Esophagus muscularis mucosa (tissue), 4 donors: Measurements from ENCODE around the gene GLI3. TPM values are rescaled to one million over a fixed set of nuclear protein-coding genes. Genes with fewer than 3 reads are reported as not detected.

ENCODE experiments used
- DNase-seq: peaks from one replicate; pipeline ENCODE4 v3.0.0-alpha.2; 2017; ENCODE audit errors: extremely low spot score
- H3K27ac ChIP-seq, 4 donors: fragments of 200-600 bp; sonication (generic); replicated peaks in 1 of 4; 1 replicate in 3 of 4; 2 replicates in 1 of 4; pipeline ENCODE4 v1.5.1; 2016 to 2019; ENCODE audit warnings: mild to moderate bottlenecking in 1 of 4
- H3K27me3 ChIP-seq, 4 donors: fragments of 200-600 bp; sonication (generic); one replicate each; pipeline versions ENCODE4 v1.5.1 to v1.6.0; 2016 to 2019
- H3K36me3 ChIP-seq, 4 donors: fragments of 200-600 bp; sonication (generic); one replicate each; pipeline ENCODE4 v1.5.1; 2016 to 2019
- H3K4me1 ChIP-seq, 4 donors: fragments of 200-600 bp; sonication (generic); one replicate each; pipeline ENCODE4 v1.5.1; 2016 to 2019
- H3K4me3 ChIP-seq, 4 donors: fragments of 200-600 bp; sonication (generic); 1 replicate in 2 of 4; 2 replicates in 2 of 4; pipeline ENCODE4 v1.5.1; 2016 to 2019; ENCODE audit warnings: mild to moderate bottlenecking in 4 of 4, moderate library complexity in 1 of 4
- H3K9me3 ChIP-seq, 4 donors: fragments of 200-600 bp; sonication (generic); 1 replicate in 3 of 4; 2 replicates in 1 of 4; pipeline ENCODE4 v1.5.1; 2016 to 2019
- EP300 ChIP-seq: sonication (generic); formaldehyde crosslinking; IDR thresholded peaks from one replicate; pipeline ENCODE4 v1.6.1; 2017; ENCODE audit warnings: antibody characterized with exemption
- POLR2A ChIP-seq: fragments of 450-650 bp; IDR thresholded peaks from one replicate; pipeline ENCODE4 v1.6.1; 2017; ENCODE audit warnings: antibody characterized with exemption, moderate library complexity, mild to moderate bottlenecking, low read depth
- POLR2AphosphoS5 ChIP-seq, 2 donors: sonication (generic); formaldehyde crosslinking; IDR thresholded peaks; one replicate each; pipeline ENCODE4 v1.6.1; 2017; ENCODE audit warnings: antibody characterized with exemption in 2 of 2
- WGBS: methylation state at CpG from one replicate; pipeline ENCODE4 v1.1.5; 2018; 5-methylcytosine and 5-hydroxymethylcytosine counted together
- intact Hi-C: fragments of 100-400 bp; cut with DNase I; formaldehyde crosslinking; loops from one replicate; pipeline ENCODE4 v1.15.1; 2023
- total RNA-seq, 4 donors: library from RNA; depleted of rRNA; stranded (reverse); fragments of >200 nt; gene quantifications; one replicate each; pipeline versions ENCODE4 v1.1.0 to v1.2.1, GENCODE V29; 2016
- TF ChIP-seq, protein P1 (sequence below), 3 experiments: fragments of 200-600 bp in 2 of 3; fragments of 450-650 bp in 1 of 3; sonication (generic) in 2 of 3; IDR thresholded peaks; one replicate each; pipeline ENCODE4 v1.5.1; 2017 to 2019; ENCODE audit warnings: antibody characterized with exemption in 3 of 3, mild to moderate bottlenecking in 2 of 3, moderate library complexity in 1 of 3

Gene GLI3
- total RNA-seq, 4 donors from 2014 or later = 11.7 to 17.8 (median 13.3) TPM

DNA sequence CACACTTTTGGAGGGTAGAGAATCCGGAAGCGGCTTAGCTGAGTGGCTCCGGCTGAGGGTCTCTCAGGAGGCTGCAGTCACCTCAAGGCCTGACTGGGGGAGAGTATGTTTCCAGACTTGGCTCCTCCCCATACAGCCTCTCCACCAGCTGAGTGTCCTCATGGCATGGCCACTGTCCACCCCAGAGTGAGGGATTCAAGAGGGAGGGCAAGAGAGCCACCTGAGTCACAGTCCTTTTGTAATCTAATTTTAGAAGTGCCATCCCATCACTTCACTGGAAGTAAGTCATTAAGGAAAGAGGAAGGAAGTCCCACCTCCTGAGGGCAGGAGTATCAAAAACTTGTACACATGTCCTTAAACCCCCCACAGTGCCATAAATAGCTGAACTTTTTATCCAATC lies 134.0 kb downstream of the GLI3 start:
- Histone ChIP-seq H3K9me3 (no peaks in the 10 kb centered on the region), H3K4me3 (no peak overlapping the region), H3K27ac (peak overlapping the region in 2 of 4 donors; percentile 2 to 32), H3K27me3 (no peaks in the 10 kb centered on the region), H3K4me1 (peaks cover 26 to 58% (median 36%) of the 10 kb centered on the region in 4 donors), H3K36me3 (peaks cover 0 to 9% (median 0%) of the 10 kb centered on the region in 4 donors)
- no peak for DNase-seq
- 100% methylated on average over 3 of the region's 3 CpGs for WGBS
- TF ChIP-seq, protein P1, sequence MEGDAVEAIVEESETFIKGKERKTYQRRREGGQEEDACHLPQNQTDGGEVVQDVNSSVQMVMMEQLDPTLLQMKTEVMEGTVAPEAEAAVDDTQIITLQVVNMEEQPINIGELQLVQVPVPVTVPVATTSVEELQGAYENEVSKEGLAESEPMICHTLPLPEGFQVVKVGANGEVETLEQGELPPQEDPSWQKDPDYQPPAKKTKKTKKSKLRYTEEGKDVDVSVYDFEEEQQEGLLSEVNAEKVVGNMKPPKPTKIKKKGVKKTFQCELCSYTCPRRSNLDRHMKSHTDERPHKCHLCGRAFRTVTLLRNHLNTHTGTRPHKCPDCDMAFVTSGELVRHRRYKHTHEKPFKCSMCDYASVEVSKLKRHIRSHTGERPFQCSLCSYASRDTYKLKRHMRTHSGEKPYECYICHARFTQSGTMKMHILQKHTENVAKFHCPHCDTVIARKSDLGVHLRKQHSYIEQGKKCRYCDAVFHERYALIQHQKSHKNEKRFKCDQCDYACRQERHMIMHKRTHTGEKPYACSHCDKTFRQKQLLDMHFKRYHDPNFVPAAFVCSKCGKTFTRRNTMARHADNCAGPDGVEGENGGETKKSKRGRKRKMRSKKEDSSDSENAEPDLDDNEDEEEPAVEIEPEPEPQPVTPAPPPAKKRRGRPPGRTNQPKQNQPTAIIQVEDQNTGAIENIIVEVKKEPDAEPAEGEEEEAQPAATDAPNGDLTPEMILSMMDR (IDR thresholded peaks at IDR 0.05) = no peak
- TF ChIP-seq POLR2A (no peak), EP300 (no peak), POLR2AphosphoS5 (IDR thresholded peaks at IDR 0.05) (no peak)
- intact Hi-C loops = loop anchor here (10.0 kb wide), 1 partner anchor 112 kb away; no protein-coding TSS in a partner anchor

DNA sequence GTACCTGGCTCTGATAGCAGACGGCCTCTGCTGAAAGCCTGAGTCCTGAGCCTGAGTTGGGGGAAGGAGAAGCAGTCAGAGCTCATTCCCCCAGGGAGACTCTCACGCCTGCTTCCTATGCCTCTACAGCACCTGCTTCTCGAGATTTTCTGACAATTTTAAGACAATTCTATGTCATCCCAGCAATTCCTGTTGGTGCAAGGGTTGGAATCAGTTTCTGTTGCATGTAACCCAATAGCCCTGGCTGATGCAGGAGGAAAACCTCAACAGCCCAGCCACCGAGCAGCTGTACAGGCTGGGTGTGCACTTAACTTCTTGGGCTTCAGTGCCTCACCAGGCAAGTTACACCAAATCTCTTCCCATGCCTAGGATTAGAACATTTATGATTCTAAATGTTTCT lies 134.7 kb downstream of the GLI3 start:
- no peak for DNase-seq
- intact Hi-C loops = loop anchor here (10.0 kb wide), 1 partner anchor 112 kb away; no protein-coding TSS in a partner anchor
- Histone ChIP-seq H3K4me1 (peaks cover 23 to 58% (median 35%) of the 10 kb centered on the region in 4 donors), H3K27me3 (no peaks in the 10 kb centered on the region), H3K4me3 (no peak overlapping the region), H3K36me3 (peaks cover 0 to 9% (median 0%) of the 10 kb centered on the region in 4 donors), H3K27ac (no peak overlapping the region), H3K9me3 (no peaks in the 10 kb centered on the region)
- TF ChIP-seq POLR2A = no peak
- TF ChIP-seq EP300 = no peak
- no peak for TF ChIP-seq POLR2AphosphoS5 (IDR thresholded peaks at IDR 0.05)
- TF ChIP-seq, protein P1 (IDR thresholded peaks at IDR 0.05) = no peak
- 78% methylated on average over 4 of the region's 4 CpGs for WGBS

DNA sequence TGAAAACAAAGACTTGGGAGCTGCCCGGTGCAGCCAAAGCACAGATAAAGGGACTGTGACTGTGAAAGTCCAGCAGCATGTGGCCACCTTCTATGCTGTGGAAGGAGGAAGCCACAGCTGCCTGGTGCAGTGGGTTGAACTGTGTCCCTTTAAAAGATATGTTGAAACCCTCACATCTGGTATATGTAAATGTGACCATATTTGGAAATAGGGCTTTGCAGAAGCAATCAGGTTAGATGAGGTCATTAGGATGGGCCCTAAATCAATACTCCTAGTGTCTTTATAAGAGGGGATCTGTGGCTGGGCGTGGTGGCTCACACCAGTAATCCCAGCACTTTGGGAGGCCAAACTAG lies 136.9 kb downstream of the GLI3 start:
- WGBS = 100% methylated on average over 2 of the region's 2 CpGs
- H3K27me3 ChIP-seq = no peaks in the 10 kb centered on the region
- peaks cover 0 to 9% (median 0%) of the 10 kb centered on the region in 4 donors for H3K36me3 ChIP-seq
- intact Hi-C loops = loop anchor here (10.0 kb wide), 1 partner anchor 115 kb away; no protein-coding TSS in a partner anchor
- no peak overlapping the region for H3K27ac ChIP-seq
- H3K4me1 ChIP-seq = peaks cover 23 to 58% (median 31%) of the 10 kb centered on the region in 4 donors
- no peaks in the 10 kb centered on the region for H3K9me3 ChIP-seq
- TF ChIP-seq, protein P1 (IDR thresholded peaks at IDR 0.05) = no peak
- no peak for DNase-seq
- no peak overlapping the region for H3K4me3 ChIP-seq

DNA sequence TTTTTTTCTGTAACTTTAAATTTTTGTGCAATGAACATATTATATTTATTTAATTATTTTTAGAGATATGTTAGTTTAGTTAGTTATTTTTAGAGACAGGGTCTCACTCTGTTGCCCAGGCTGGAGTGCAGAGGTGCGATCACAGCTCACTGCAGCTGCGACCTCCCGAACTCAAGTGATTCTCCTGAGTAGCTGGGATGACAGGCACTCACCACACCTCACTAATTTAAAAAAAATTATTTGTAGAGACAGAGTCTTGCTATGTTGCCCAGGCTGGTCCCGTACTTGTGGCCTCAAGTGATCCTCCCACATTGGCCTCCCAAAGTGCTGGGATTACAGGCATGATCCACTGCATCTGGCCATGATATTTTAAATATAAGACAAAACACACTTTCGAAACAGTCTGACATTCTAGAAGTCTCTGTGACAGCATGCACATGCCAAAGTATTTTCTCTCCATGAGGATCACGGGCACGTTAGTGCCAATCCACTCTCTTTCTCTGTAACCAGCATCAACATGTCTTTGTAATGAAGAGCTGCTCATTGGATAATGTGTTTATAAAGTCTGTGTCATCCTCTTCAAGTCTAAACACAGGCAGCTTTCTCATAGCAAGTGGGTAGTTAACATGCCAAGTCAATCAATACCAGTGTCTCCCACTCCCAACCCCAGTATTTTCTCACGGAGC lies 137.4 kb downstream of the GLI3 start:
- Histone ChIP-seq H3K36me3 (peaks cover 0 to 13% (median 0%) of the 10 kb centered on the region in 4 donors), H3K9me3 (no peaks in the 10 kb centered on the region), H3K27me3 (no peaks in the 10 kb centered on the region), H3K4me3 (no peak overlapping the region), H3K4me1 (peaks cover 23 to 55% (median 27%) of the 10 kb centered on the region in 4 donors), H3K27ac (no peak overlapping the region)
- DNase-seq = no peak
- intact Hi-C loops = loop anchor here (10.0 kb wide), 1 partner anchor 115 kb away; no protein-coding TSS in a partner anchor
- TF ChIP-seq POLR2AphosphoS5 (IDR thresholded peaks at IDR 0.05) (no peak), EP300 (no peak), POLR2A (no peak)
- TF ChIP-seq, protein P1 (IDR thresholded peaks at IDR 0.05) = no peak
- 77% methylated on average over 8 of the region's 8 CpGs for WGBS
